Measurements from ENCODE around the gene IRX1. TPM values are rescaled to one million over a fixed set of nuclear protein-coding genes. Genes with fewer than 3 reads are reported as not detected.

The IRX1 gene
- not detected for total RNA-seq

DNA sequence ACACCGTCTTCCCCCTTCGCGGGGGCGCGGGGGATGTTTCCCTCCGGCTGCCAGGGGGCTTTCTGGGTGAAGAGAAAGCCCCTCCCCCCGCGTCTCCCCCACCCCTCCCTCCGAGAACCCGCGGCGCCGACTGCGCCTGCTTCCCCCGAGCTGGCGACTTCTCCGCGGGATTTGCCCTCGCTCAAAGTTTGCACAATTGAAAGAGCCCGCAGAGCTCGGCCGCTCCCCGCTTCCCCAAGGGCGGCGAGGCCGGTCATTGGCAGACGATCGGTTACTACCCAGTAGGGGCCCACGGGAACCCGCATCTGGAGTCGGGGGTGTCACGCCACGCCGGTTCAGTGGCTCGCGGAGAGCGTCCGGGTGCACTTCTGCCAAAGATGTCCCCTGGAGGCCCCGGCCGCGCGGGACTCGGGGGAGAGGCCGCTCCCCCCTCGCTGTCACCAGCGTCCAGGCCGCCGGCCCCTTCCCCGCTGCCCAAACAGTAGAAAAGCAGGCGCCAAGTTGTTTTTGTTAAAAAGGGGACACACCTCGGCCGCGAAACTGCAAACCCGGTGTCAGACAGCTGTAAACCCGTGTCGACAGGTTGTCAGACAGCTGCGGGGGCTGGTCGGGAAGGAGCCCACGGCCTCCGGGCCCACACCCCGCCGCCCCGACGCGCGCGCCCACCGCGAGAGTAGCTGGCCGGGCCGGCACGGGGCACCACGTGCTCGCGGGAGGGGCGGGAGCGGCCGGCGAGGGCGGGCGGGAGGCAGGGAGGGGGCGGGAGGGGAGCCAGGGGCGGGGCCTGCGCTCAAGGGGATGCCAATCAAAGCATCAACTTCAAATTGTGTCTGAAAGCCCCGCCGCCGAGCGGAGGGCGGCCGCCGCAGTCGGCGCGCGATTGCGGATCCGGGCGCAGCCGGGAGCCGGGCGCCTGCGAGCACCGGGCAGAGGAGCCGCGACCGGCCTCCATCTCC lies at the start of gene IRX1:
TSS of gene IRX1 (plus strand) at position 827 of the 956 bp plus-strand sequence. CDS start 274 bp downstream, outside the sequence.
- Mint-ChIP-seq H3K27ac (peak within 1 kb of the TSS in 1 of 2 donors; percentile 68), H3K9me3 (peaks cover 0 to 4% of the 10 kb centered on the region in 2 donors), H3K36me3 (peaks cover 20 to 21% of the 10 kb centered on the region in 2 donors)
- ATAC-seq (no peak), DNase-seq (ENCODE audit: low spot score in 2 of 2) (no peak)

DNA sequence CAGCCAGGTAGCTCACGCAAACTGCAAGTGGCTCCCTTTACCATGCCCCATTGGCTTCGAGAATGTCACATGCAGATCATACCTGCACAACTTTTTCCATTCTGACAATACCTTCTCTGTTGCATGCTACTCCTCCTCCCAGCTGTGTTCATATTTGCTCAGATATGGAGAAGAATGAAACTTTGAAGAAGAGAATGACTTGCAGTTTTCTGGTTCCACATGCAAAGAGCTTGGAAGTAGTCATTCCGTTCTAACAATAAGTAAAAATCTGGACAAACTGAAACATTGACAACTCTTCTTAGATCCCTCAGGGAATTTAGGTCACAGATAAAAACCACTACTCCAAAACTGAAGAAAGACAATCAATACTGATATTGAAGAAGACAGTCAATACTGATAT lies 49.6 kb upstream of the IRX1 start:
- H3K27ac Mint-ChIP-seq = no peak overlapping the region
- H3K36me3 Mint-ChIP-seq = peaks cover 0 to 7% of the 10 kb centered on the region in 2 donors
- ATAC-seq (no peak), DNase-seq (ENCODE audit: low spot score in 2 of 2) (no peak)
- H3K9me3 Mint-ChIP-seq = peaks cover 6 to 10% of the 10 kb centered on the region in 2 donors

DNA sequence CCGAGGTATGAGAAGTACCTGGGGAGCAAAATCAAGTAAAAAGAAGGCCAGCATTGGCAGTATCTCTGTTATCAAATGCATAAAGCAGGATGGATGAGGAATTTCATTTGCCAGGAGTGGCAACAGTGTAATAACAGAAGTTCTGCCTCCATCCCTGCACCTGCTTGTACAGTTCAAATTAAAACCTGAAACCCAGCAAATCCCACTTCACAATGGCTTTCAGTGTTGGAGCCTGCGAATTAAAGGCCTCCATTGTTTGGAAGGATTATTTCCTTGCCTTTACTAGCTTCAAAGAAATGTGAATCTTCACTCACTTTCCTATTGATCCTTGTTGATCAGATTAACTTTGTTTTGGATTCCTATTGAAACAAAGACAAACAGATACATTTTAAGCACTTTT lies 31.5 kb upstream of the IRX1 start:
- no peak for ATAC-seq
- no peak for DNase-seq (ENCODE audit: low spot score in 2 of 2)
- H3K36me3 Mint-ChIP-seq = peaks cover 0 to 16% of the 10 kb centered on the region in 2 donors
- H3K9me3 Mint-ChIP-seq = peaks cover 18 to 26% of the 10 kb centered on the region in 2 donors
- H3K27ac Mint-ChIP-seq = no peak overlapping the region

DNA sequence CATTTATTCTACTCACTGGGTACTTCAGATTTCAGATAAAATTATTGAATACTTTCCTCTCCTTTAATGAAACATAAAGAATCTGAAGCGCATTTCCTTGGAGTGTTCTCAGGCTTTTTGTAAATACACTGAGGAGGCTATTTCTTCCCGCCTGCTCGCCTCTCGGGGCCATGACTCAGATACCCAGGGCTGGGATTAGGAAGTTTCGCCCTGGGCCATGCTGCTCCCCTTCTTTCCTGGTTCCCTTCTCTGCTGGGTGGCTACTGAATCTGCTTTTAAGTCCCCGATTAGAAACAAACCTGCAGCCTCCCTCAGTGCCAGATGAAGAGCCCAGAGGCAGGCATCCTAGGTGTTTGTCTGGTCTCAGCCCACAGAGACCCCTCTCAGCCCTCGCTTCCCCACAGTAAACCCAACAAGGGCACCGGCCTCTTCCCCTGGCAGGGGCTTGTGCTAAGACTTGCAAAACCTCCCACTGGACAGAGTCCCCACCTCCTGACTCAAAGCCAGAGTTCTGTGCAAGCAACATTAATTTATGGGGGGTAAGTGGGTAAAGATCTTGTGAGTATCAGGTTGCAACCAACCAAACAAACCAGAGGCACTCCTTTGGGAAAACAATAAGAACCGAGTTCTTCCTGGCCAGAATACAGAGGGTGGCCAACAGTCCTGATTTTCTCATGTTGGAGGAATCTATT lies 30.7 kb upstream of the IRX1 start:
- Mint-ChIP-seq H3K36me3 (peaks cover 0 to 18% of the 10 kb centered on the region in 2 donors), H3K27ac (no peak overlapping the region), H3K9me3 (peaks cover 19 to 31% of the 10 kb centered on the region in 2 donors)
- no peak for DNase-seq (ENCODE audit: low spot score in 2 of 2)
- no peak for ATAC-seq

DNA sequence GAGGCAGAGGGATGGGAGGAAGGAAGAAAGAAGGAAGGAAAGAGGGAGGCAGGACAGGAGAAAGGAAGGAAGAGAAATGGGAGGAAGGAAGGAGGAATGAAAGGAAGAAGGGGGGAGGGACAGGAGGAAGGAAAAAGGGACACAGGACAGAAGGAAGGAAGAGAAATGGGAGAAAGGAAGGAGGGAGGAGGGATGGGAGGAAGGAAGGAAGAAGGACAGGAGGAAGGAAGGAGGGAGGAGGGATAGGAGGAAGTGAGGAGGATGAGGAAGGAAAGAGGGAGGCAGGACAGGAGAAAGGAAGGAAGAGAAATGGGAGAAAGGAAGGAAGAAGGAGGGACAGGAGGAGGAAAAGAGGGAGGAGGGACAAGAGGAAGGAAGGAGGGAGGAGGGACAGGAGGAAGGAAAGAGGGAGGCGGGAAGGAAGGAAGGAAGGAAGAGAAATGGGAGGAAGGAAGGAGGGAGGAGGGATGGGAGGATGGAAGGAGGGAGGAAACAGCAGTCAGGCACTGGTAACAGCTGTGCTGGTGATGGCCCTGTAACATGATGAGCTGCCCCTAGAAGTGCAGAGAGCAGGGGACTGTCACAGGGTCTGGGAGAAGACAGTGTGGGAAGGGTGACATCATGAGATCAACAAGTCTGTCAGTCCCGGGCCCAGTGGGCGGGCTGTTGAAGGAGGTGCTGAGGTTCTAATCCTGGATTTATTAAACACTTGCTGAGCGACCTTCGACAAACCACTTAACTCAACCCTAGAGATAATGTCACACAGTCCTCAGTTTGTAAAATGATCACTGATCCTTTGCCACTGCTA lies 10.7 kb upstream of the IRX1 start:
- ATAC-seq (no peak), DNase-seq (ENCODE audit: low spot score in 2 of 2) (no peak)
- H3K36me3 Mint-ChIP-seq = peaks cover 3 to 17% of the 10 kb centered on the region in 2 donors
- no peak overlapping the region for H3K27ac Mint-ChIP-seq
- peaks cover 7 to 32% of the 10 kb centered on the region in 2 donors for H3K9me3 Mint-ChIP-seq

DNA sequence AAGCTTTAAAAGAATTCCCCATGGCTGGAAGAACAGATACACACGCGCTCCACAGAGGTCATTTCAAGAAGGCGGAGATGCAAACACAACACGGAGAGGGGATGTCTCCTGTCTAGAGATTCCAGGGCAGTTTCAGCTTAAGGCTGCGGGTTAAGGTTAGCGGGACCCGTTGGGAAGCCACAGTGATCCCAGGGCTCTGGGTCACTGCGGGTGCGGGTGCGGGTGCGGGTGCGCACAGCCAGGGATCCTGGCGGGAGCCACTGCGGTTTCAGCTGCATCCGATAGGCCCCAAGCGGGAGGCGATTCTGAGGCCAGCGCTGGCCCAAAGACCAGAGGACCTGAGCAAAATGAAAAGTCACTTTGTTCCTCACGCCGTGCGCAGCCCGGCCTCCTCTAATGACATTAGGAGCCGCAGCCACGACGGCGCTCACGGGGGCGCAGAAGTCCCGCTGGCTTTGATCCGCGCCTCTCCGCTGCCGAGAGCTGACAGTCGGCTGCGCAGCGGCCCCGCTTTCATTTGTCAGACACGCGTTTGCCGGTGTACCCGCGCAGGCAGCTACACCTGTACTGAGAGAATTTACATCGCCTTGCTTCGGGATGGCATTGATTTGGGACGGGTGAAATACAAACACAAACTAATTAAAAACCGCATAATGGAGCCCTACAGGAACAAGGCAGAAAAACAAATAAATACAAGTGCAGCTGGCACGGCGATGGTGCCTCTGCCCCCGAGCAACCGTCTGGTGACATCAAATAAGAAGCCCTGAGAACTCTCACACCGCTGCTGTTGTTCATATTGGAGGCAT lies 5.3 kb upstream of the IRX1 start:
- Mint-ChIP-seq H3K27ac (no peak overlapping the region), H3K9me3 (peaks cover 0 to 7% of the 10 kb centered on the region in 2 donors), H3K36me3 (peaks cover 20 to 25% of the 10 kb centered on the region in 2 donors)
- ATAC-seq = no peak
- no peak for DNase-seq (ENCODE audit: low spot score in 2 of 2)

DNA sequence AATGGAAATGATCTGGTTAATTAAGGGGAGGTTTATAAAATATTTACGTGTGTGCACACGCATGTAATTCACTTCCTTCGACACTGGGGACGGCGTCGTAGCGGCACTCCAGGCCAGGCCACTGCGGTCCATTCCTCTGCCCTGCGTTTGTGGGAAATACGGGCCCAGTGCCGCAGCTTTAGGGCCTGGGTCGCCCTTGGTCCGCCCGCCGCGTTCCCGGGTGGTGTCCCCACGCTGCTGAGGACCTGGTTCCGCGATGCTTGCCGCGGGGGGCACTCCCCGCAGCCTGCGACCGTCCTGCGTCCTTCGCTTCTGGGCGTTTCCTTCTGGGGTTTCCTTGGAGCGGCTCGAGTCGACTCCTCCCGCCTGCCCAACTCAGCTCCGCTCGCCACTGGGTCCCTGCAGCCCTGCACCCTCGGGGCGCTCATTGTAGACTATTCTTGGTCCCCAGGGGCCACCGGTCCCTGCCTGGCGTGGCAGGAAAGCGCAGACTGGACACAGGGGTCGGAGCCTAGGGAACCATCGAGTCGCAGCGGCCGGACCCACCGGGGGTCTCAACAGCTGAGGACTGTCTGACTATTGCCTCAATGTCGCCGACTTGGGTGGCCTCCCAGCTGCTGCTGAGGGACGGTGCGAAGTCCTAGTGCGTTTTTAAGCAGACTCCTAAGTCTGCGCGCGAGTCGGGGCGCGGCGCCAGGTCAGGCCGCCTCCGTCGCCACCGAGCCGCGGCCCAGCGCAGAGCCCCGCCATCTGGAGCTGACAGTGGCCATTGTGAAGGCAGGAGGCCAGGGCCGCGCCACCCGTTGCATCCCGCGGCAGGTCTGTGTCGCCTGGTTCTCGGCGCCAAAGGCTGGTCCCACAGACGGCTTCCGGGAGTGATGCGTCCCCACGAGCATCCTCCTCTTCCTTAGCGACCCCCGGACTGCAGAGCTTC lies 4.4 kb upstream of the IRX1 start:
- ATAC-seq = no peak
- Mint-ChIP-seq H3K9me3 (peaks cover 0 to 4% of the 10 kb centered on the region in 2 donors), H3K36me3 (peaks cover 20 to 25% of the 10 kb centered on the region in 2 donors), H3K27ac (no peak overlapping the region)
- DNase-seq (ENCODE audit: low spot score in 2 of 2) = no peak

DNA sequence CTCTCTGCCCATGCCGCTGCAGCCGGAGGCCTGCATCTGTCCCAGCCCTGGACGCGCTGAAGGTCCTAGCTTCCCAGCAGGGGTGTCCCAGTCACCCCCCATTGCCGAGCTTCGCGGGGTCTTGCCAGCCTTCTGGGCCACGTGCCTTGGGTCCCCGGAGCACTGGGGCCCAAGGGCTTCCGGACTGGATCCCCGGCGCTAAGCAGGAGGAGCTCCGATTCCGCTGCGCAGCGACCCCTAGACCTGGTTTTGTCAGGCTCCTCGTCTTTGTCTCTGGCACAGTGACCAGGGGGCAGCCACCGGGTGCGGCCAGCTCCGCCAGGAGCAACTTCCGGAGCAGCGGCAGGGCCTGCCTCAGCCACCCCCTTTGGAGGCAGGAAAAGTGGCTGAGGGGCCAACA lies 3.3 kb upstream of the IRX1 start:
- DNase-seq (ENCODE audit: low spot score in 2 of 2) (no peak), ATAC-seq (no peak)
- no peak overlapping the region for H3K27ac Mint-ChIP-seq
- H3K36me3 Mint-ChIP-seq = peaks cover 20 to 25% of the 10 kb centered on the region in 2 donors
- H3K9me3 Mint-ChIP-seq = no peaks in the 10 kb centered on the region

DNA sequence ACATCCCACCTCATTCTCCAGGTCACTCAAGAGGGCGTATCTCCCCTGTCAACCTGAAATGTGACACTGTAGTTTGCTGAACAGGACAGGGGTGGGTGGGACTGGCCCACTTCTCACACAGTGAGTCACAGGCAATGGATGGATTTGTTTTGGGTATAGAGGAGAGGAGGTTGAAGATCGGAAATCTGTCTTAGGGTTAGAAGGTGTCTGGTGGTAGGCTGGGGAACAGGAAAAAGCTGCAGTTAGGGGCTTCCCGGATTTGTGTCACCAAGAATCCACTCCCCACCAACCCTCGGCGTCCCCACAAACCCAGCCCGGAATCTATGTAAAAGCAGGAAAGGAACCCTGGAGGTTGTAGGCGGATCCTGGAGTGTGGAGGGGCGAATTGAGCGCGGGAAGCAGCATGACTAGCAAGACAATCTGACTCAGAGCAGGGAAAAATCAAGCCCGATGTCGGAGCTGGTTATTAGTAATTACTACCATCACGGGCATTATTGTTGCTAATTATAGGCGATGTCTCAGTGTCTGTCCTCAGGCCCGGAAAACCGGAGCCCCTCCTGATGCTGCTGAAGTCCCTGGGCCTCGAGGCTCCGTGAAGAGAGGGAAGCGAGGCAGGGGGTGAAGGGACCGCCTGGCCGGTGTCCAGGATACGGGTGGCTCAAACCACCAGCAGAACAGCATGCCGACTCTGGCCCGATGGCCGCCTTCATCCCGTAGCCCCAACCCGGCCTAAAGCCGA lies 1.7 kb upstream of the IRX1 start:
- DNase-seq (ENCODE audit: low spot score in 2 of 2) (no peak), ATAC-seq (no peak)
- Mint-ChIP-seq H3K27ac (peak overlapping the region in 1 of 2 donors; percentile 62), H3K36me3 (peaks cover 22 to 26% of the 10 kb centered on the region in 2 donors), H3K9me3 (no peaks in the 10 kb centered on the region)

DNA sequence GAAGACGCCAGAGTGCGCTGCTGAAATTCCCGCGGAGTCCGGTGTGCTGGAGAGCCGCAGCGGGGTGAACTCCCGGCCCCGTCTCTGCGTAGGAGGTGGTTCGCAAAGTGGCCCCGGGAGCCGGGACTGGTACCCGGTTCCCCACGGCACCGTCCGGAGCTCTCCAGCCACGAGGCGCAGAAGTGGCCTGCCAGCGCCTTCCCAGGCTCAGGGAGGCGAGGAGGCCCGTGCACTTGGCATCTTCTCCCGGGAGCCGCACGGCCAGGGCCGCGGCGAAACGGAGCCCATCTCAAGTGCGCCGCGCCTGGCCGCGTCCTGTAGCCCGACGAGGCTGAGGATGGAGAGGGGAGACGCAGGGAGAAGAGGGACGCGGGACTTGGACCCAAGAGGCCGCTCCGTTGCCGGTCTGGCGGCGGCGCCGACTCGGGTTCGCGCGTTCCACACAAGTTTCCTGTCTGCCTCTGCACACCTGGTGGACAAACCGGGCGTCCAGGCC lies 1.1 kb upstream of the IRX1 start:
- DNase-seq (ENCODE audit: low spot score in 2 of 2) (no peak), ATAC-seq (no peak)
- peaks cover 0 to 4% of the 10 kb centered on the region in 2 donors for H3K9me3 Mint-ChIP-seq
- H3K27ac Mint-ChIP-seq = peak overlapping the region in 1 of 2 donors; percentile 55
- H3K36me3 Mint-ChIP-seq = peaks cover 27% of the 10 kb centered on the region in 2 donors

DNA sequence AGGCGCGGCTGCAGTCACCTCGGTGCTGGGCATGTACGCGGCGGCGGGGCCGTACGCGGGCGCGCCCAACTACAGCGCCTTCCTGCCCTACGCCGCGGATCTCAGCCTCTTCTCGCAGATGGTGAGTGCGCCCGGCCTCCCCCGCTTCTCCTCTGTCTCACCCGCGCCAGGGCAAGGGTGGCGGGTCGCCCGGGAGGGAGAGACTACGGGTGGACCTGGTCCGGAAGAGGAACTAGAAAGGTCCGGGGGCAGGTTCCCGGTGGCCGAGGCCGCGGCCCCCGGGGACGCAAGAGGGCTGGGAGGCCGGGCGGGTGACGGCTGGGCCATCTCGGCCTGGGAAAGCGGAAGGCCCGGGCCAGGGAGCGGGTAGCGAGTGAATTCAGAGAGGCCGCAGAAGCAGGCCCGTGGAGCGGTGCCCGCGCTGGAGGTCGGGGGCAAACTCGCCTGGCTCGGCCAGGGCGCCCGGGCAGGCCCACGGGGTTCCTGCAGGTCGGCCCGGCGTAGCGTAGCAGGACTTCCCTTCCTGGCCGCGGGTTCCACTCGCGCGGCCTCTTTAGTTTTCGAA lies 711 bp downstream of the IRX1 start:
- DNase-seq (ENCODE audit: low spot score in 2 of 2) (no peak), ATAC-seq (no peak)
- Mint-ChIP-seq H3K36me3 (peaks cover 18 to 20% of the 10 kb centered on the region in 2 donors), H3K27ac (peak overlapping the region in 1 of 2 donors; percentile 68), H3K9me3 (peaks cover 0 to 4% of the 10 kb centered on the region in 2 donors)

DNA sequence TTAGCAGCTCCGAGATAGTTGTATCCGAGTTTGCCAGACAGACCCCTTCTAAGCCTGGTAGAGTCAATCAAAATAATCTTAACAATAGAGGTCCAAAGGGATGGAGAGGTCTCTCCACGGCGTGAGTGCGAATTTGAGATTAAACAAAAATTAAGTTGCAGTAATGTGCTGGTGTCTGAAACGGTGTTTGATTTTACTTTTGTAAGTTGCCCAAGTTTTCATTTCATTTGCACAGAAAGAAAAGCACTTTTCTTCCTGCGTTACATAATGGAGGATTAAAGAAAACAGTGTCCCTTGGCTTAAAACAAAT lies 1.2 kb downstream of the IRX1 start:
- DNase-seq (ENCODE audit: low spot score in 2 of 2) = no peak
- Mint-ChIP-seq H3K27ac (peak overlapping the region in 1 of 2 donors; percentile 68), H3K9me3 (peaks cover 0 to 6% of the 10 kb centered on the region in 2 donors), H3K36me3 (peaks cover 23 to 25% of the 10 kb centered on the region in 2 donors)
- ATAC-seq = no peak

DNA sequence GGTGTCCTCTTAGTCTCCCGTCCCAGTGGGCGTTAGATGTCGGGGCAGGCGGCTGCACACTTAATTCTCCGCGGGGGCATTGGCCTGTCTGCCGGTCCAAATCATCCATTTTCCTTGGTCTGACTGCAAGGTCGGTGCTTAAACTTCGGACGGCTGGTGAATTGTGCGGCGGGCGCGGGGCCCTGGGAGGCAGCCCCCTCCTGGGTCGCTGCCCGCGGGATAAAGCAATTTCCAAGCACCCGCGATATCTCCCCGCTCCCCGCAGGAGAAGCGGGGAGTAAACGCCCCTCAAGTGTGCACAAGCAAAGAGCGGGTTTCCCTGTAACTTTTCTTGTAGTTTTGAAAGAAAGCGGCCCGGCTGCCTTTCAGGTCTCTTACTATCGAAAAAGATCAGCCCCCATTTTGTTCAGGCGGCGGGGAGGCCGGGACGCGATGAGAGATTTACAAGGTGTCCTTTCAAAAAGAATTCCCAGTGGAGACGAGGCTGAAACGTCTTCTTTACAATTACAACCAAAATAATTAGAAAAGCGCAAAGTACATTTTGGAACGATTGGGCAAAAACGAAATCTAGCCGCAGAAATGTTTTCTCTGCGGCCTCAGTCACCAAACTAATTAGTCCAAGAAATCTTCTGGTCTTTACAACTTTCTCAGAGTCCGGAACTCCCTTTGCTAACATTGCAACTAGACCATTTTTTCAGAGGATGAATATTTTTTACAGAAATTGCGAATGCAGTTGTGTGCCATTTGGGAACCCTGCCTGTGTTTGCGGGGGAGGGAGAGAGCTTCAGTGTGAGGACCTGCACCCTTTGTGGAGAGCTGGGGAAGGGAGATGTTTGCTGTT lies 1.8 kb downstream of the IRX1 start:
- peak overlapping the region in 1 of 2 donors; percentile 68 for H3K27ac Mint-ChIP-seq
- peaks cover 26 to 30% of the 10 kb centered on the region in 2 donors for H3K36me3 Mint-ChIP-seq
- H3K9me3 Mint-ChIP-seq = peaks cover 0 to 7% of the 10 kb centered on the region in 2 donors
- DNase-seq (ENCODE audit: low spot score in 2 of 2) = no peak
- ATAC-seq = no peak

All from activated naive CD4-positive, alpha-beta T cell treated with anti-CD3 and anti-CD28 coated beads, Interleukin-2, amount 50 U/mL, for 72 hours (primary cell).